Fibroblast of skin of right quadriceps (primary cell): ENCODE results near the gene SCAMP5.
A peak's percentile ranks its signal among the peaks of the same experiment; 100 is the strongest.

Source experiments
- DNase-seq: peaks from one replicate; pipeline ENCODE4 v3.0.0-alpha.2; 2013

SCAMP5 gene

DNA sequence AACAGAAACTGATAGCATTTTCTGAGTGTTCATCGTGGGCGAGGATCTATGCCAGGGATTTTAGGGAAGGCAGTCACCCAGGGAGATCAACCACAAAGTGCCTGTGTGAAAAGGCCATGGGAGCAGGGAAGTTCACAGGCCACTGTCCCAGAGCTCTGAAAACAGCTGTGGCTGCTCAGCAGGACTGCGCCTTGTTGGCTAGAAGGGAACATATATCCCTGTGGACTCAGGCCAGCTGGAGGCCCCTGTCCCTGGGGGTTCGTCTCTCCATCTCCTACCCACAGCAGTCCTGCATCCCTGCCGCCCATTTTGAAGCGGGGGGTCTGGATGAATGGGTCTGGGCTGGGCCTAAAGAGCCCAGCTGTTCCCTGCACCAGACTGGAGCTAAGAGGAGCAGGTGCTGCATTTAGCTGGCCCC, 55.8 kb downstream of the SCAMP5 start:
- no peak for DNase-seq

DNA sequence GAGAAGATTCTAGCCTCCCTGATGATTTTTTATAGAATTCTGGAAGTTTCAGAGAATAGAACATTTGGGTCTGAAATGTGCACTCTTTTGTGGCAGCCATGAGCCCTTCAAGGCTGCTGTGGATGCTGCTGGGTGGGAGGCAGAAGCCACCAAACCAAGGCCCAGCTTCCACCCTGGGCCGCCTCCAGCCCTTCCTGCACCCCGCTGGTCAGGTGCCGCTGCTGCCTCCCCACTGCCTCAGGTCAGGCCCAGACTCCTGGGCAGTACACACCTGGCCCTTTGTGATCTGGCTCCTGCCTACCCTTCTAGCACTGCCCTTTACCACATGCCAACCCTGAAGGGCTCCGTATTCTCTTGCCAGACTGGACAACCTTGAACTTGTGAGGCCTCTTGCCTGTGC, 56.3 kb downstream of the SCAMP5 start:
- DNase-seq, result no peak

- no peak for DNase-seq
Observed at GRCh38 chr15:75052972-75053747, 57.8 kb downstream of the SCAMP5 start.

DNA sequence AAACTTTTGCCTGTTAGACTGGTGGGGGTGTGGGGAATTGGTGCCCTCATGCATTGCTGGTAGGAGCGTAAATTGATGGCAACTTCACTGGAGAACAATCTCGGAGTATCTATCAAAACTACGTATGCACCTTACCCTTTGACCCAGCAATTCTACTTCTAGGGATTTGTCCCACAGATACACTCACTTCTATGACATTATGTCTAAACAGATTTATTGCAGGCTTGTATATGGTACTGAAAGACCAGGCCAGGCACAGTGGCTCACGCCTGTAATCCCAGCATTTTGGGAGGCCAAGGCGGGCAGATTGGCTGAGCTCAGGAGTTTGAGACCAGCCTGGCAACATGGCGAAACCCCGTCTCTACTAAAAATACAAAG, 58.4 kb downstream of the SCAMP5 start:
- no peak for DNase-seq

- no peak for DNase-seq
Observed at GRCh38 chr15:75054172-75054897, 59.0 kb downstream of the SCAMP5 start.

GRCh38 chr15:75056036-75056435, 60.7 kb downstream of the SCAMP5 start:
- no peak for DNase-seq

GRCh38 chr15:75058127-75058905, 63.0 kb downstream of the SCAMP5 start:
- DNase-seq, result peak; percentile 28

DNA sequence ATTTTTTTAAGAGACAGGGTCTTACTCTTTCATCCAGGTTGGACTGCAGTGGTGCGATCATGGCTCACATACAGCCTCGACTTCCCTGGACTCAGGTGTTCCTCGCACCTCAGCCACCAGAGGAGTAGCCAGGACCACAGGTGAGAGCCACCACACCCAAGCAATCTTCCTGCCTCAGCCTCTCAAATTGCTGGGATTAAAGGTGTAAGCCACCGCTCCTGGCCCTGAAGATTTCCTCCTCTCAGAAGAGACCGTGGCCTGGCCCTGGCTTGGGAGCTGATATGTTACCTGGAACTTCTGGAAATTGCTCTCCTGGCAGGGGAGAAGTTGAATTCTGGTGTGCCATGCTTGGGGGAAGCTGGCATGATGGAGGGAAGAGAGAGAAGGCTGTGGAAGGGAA, 64.2 kb downstream of the SCAMP5 start:
- DNase-seq, result no peak

DNA sequence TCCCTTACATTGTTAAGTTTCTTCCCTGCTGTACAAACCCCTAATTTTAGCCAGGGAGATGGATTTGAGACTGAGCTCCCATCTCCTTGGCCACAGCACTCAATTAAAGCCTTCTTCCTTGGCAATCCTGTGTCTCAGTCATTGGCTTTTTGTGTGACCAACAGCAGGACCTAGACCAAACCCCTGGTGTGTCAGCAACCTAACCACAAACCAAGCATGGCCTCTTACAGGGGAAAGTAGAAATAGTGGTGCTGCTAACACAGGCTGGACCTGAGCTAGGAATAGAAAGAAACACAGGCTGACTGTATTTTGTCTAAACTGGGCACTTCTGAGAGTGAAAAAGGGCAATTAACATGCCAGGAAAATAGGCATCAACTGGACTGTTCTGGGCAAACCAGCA, 65.9 kb downstream of the SCAMP5 start:
- DNase-seq, result no peak

DNA sequence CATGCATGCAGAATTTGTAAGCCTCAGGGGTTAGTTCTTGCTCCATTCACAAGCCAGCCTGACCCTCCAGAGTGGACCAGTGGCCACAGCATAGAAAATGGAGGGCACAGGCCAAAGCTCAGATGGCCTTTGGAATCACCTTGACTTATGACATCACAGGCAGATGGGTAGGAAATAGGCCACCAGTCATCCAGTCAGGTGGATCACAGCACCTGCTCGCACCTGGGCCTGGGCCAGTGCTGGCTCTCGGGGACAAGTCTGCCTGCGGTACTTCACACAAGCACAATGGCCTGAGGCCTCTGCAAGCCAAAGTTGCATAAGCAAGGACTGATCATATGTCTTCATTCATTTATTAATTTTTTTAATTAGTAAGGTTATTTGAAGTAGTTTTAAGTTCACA, 67.3 kb downstream of the SCAMP5 start:
- no peak for DNase-seq

DNA sequence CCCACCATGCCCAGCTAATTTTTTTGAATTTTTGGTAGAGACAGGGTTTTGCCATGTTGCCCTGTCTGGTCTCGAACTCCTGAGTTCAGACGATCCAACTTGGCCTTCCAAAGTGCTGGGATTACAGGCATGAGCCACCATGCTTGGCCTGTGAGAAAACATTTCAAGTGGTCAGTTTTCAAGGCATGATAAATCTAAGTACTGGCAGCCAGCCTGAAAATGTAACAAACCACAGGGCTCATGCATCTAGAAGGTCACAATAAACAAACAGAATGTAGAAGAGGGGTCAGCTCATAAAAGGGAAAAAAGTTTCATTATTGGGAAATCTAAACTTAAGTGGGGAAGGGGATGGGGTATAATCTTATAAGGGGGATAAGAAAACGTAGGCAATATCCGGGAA, 68.0 kb downstream of the SCAMP5 start:
- no peak for DNase-seq

DNA sequence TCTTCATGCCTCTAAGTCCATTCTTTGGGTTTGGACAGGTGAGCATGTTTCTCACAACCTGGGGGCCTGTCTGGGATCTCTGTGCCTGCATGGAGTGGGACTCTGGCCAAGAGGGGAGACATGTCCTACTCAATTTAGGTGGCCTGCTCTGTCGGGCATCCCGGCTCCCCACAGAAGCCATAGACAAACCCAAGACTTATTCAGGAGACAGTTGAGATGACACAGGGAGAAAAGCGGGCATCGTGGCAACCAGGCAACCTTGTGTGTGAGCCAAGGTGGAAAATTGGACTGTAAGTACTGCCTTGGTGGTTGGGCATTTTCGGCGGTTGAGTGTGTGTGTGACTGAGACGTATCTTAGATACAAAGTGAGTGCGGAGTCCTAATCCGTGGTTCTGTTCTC, 68.5 kb downstream of the SCAMP5 start:
- DNase-seq, result no peak

GRCh38 chr15:75064846-75065245, 69.5 kb downstream of the SCAMP5 start:
- no peak for DNase-seq

- DNase-seq, result peak; percentile 19
Observed at GRCh38 chr15:75065467-75065850, 70.1 kb downstream of the SCAMP5 start.

DNA sequence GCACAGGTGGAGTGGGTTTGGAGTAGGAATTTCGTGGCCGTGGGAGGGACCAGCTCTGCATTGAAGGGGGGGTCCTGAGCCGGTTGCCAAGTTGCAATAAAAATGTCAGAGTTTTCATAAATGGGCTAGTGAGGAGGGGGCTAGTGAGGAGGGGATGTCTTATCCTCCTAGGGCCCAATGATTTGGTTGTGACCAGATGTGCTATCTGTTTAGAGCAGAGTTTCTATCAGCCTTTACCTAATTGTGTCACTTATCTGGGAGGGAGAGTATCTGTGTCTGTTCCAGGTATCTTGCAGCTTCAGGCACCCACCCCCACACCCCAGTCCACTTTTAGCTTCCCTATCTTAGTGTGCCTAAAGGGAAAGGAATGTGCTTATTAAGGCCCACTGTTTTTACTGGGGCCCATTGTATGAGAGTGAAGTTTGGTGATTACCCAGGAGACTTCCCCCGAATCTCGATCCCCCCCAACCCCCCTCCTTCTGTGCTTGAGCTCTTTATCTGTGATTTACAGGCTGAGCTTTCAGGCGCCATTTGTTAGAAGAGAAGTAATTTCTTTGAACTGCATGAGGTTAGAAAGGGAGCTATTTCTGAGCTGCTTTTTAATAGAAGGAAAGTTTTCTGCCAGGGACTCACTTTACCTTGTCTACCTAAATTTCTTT, 70.6 kb downstream of the SCAMP5 start:
- peak; percentile 23 for DNase-seq

- peak; percentile 37 for DNase-seq
Observed at GRCh38 chr15:75067123-75067830, 71.9 kb downstream of the SCAMP5 start.

DNA sequence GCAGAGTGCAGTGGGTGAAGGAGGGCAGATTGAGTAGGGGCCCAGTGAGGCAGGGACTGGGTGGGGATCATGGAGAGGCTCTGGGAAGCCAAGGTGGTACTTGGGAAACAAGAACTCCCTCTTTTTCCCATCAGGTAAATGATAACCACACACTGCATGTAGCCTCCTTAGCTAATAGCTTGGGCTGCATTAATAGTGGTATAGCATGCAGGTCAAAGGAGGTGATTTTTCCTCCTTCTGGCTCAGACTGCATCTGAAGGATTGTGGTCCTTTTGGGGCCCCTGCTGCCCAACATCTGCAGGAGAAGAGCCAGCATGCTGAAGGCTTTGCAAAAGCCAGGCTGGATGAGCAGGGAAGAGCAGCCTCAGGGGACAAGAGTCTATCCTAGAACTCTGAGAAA, 73.4 kb downstream of the SCAMP5 start:
- DNase-seq, result no peak

GRCh38 chr15:75069301-75069925, 74.0 kb downstream of the SCAMP5 start:
- DNase-seq, result no peak

GRCh38 chr15:75070674-75071073, 75.3 kb downstream of the SCAMP5 start:
- no peak for DNase-seq
